HG03571 (cell line): ENCODE measurements around the gene KYAT1.
"Not testable (repeated sequence)": the region's sequence is repeated elsewhere in the genome, so short reads cannot be mapped to it uniquely, and the experiment has no call there.

Source experiments
- ATAC-seq: cut with Tn5 transposase; IDR thresholded peaks from one replicate; pipeline ENCODE4 v1.9.1; 2021; ENCODE audit not compliant: unreplicated experiment

The KYAT1 gene

GRCh38 chr9:128820665-128821583 is 60.8 kb downstream of the KYAT1 start:
- ATAC-seq = no peak

DNA sequence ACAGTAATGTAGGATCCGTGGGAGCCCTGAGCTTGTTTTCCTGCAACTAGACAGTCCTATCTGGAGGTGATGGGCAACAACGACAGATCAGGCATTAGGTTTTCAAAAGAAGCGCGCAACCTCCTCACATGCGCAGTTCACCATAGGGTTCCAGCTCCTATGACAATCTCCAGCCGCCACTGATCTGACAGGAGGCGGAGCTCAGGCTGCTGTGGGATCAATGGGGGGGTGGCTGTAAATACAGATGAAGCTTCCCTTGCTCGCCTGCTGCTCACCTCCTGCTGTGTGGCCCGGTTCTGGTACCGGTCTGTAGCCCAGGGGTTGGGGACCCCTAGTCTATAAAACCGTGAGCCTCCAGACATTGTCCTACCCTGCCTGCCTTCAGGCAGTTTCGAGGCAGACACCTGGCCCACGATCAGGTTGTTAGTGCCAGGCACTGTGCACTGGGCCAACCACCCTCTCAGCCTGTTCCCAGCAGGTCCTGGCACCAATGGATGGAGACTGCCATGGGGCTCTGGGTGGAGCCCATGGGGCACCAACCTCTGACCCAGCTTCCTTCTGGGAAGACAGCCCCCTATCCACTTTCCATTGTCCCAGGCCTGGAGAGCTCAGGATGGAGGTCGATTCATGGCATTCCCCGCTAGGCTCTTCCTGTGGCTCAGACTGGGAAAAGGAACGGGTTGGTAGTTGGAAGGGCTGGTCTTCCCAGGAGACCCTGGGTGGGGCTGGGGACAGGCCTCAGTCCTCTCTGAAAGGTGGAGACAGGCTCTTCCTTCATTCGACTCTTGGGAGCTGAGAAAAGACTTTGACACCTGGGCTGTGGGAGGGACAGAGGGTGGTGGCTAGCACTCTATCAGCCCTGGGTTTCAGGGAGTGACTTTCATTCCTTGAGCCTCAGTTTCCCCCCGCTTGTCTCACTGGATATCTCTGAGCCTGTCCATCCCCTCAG is 61.8 kb downstream of the KYAT1 start:
- ATAC-seq = no peak

DNA sequence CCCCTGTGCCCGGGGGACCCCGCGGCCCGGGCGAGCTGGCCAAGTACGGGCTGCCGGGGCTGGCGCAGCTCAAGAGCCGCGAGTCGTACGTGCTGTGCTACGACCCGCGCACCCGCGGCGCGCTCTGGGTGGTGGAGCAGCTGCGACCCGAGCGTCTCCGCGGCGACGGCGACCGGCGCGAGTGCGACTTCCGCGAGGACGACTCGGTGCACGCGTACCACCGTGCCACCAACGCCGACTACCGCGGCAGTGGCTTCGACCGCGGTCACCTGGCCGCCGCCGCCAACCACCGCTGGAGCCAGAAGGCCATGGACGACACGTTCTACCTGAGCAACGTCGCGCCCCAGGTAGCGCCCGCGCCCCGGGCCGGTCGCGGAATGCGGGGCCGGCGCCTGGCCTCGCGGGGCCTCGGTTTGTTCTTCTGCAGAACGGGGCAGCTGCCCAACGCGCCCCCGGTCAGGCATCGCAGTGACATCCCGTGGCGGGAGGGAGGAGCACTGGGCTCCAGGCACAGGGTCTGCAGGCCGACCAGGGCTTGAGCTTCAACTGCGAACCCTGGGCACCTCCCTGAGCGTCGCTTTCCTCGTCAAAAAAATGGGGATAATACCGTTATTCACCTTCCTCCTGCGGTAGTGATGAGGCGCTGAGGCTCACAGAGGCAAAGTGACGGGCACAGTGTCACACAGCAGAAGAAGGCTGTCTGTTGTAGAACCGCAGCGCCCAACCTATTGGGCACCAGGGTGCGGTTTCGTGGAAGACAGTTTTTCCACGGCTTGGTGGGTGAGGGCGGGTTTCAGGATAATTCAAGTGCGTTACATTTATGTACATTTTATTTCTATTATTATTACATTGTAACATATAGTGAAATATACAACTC is 62.7 kb downstream of the KYAT1 start:
- ATAC-seq = peak; percentile 9

DNA sequence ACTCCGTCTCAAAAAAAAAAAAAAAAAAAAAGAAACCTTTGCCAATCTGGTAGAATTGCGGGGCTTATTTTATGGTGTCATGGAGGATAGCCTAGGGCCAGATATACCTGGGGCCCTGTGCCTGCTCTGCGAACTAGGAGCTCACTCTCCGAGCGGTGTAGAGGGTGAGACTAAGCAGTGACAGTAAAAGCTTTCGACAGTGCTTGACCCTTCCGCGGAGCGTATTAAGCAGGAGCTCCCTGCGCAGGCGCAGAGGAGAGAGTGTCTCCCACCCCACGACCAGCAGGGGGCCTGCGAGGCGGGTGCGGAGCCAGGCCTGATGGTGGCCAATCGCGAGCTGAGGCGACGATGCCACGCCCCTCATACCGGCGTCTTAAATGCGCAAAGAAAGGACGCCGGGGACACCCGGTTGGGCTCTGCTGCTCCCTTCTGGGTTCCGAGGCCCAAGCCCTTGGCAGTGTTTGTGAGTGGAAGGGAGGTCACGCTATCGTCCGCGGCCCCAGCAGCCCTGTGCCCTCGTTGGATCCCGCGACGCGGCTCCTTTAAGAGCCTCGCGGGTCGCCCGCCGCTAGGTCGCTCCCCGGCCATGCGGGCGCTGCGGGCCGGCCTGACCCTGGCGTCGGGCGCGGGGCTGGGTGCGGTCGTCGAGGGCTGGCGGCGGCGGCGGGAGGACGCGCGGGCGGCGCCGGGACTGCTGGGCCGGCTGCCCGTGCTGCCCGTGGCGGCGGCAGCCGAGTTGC is 63.5 kb downstream of the KYAT1 start, which contains the start of gene ENDOG:
TSS of gene ENDOG (plus strand) at position 402 of the 740 bp plus-strand sequence. CDS start at position 587, 185 bp downstream.
- ATAC-seq = peak; percentile 74

GRCh38 chr9:128810873-128811272 is 70.9 kb downstream of the KYAT1 start:
- no peak for ATAC-seq

DNA sequence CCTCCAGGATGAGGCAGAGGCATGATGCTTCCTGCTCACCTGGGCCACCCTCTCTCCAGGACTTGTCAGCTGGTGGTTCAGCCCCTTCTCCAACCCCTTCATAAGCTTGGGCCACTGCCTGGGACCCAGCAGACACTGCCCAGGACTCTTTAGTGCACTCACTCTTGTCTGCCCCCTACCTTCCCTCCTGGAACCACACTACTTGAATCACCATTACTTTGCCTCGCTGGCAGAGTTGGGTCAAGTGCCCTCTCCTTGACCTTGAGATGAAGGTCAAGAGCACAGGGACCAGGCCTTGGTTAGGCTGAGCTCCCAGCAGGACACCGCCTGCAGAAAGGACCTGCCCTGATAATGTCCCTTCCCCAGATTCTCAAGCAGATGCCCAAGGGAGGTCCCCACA is 71.9 kb downstream of the KYAT1 start:
- no peak for ATAC-seq

DNA sequence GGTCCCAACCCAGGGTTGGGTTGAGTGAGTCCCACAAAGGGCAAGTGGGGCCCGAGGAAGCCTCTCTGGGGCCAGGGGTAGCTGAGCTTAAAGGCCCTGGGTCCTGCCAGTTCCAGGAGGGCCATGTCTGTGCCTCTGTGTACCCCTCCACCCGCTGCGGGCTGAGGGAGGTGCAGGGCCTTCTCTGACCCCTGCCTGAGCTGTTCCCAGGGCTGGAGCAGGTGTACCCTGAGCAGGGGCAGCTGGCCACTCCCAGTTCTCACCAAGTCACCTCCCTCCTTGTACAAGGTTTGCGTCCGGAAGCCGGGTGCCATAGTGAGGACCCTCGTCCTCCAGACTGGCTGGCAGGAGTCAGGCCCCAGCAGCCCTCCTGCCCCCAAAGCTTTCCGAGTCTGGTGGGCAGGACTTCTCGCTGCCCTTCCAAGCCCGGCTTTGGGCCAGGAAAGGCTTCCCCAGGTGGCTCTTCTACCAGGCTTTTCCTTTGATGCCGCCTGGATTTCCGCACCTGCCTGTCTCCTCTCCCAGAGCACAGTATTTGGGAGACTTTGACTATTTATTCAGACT is 72.6 kb downstream of the KYAT1 start:
- ATAC-seq = no peak

- no peak for ATAC-seq
Observed at GRCh38 chr9:128808543-128808942, 73.2 kb downstream of the KYAT1 start.

DNA sequence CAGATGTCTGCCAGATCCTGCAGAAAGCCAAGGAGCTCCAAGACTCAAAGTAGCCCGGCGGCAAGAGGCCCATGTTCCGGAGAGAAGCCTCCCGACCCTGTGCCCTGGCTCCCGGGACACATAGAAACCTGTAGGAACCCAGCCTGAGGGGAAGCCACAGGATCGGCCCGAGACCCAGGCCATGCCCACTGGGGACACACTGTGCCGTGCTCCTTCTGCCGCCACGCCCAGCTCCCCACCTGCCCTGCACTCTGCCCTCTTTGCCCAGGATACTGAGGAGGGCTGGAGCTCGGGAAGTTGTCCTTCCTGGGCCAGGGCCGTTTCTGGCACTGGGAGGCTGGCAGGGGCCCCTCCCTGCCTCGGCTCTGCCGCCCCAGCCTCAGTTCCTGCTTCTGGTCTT is 73.9 kb downstream of the KYAT1 start:
- ATAC-seq = no peak

DNA sequence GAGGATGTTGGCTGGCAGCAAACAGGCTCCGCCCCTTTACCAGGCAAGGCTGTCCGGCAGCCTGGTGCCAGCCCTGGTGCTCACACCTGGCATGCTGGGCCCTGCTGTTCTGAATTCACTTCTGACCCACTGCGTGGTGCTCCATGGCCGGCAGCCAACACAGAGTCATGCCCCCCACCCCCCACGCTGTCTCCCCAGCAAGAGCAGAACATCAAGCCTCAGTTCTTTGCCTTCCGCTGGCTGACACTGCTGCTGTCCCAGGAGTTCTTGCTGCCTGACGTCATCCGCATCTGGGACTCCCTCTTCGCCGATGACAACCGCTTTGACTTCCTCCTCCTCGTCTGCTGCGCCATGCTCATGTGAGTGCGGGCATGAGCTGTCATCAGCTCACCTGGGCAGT is 76.1 kb downstream of the KYAT1 start:
- ATAC-seq = no peak

DNA sequence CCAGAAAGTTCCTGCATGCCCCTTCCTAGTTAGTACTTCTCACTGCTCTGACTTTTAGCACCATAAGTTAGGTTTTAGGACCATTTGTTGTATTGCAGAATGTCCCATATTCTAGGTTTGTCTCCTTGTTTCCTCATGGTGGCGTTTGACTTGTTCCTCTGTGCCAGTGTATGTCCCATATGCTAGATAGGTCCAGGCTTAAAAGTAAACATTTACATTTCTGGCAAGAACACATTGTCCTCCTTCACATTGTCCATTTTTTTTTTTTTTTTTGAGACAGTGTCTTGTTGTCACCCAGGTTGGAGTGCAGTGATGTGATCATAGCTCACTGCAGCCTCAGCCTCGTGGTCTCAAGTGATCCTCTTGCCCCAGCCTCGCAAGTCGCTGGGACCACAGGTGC is 79.3 kb downstream of the KYAT1 start:
- ATAC-seq = no peak

DNA sequence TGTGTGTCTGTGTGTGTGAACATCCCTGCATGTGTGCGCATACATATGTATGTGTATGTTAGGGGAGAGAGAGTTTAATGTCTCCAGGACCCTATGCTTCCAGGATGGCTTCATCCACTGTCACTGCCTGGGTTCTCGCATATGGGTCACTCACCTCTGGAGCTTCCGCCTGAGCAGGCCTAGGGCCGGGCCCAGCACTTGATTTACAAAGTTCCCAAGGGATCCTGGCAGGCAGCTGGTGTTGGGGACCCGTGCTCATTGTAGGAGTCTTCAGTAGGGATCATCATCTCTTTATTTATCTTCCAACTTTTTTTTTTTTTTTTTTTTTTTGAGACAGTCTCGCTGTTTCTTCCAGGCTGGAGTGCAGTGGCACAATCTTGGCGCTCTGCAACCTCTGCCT is 81.7 kb downstream of the KYAT1 start:
- no peak for ATAC-seq

DNA sequence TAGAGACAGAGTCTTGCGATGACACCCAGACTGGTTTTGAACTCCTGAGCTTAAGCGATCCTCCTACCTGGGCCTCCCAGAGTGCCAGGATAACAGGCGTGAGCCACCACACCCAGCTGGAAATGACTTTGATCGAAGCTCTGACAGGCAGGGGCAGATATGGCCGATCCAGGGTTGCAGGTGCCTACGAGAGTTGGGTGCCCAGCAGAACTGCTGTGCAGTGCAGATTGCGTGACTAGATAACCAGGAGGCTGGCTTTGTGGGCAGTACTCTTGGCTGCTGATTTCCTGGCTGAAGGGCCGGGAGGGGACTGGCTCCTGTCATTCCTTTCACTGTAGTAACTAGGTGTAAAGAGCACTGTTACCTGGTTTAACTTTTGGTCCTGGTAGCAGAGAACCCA is 82.9 kb downstream of the KYAT1 start:
- ATAC-seq = no peak

- ATAC-seq = not testable (repeated sequence)
Observed at GRCh38 chr9:128794961-128795360, 86.8 kb downstream of the KYAT1 start.

DNA sequence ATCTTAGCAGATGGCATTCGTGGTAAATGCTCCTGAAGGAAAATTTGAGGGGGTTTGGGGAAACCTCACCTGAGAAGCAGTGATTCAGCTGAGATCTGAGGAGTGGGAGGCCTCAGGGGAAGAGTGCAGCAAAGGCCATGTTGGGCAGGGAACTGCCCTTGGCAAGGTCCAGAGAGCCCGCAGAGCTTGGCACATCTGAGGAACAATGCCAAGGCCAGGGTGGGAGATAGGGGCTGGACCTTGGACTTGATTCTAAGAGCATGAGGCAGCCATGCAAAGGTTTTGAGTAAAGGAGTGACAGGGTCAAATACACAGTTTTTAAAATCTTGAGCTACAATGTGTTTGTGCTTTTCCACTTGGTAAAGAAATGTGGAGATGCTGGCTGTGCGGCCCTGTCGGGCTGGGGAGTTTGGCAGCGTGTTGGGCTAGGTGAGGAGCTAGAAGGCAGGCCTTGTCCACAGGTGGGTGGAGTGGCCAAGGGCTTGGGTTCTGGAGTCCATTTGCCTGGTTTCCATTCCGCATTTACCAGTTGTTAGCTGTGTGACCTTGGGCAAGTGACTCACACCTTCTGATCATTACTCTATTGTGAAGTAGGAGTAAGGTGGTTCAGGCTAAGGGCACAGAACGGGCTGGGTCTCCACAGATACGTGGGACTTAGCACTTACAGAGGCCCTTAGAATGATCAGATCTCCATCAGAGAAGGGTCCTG is 88.6 kb downstream of the KYAT1 start:
- ATAC-seq = no peak

DNA sequence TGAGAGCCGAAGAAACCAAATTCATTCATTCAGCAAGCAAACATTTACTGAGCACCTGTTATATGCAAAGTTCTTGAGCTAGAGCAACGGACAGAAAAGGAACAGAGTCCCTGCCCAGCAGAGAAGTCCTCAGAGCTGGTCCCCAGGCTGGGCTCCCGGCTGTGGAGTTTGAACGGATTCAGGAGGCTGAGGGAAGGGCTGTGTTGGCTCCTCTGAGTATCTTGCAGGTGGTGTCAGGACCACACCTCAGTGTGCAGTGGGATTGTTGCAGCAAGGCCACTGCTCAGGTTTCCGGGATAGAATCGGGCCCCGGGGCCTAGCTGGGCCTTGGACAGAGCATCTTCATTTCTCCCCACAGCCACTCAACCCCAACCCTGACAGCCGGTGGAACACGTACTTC is 89.6 kb downstream of the KYAT1 start:
- ATAC-seq = no peak

DNA sequence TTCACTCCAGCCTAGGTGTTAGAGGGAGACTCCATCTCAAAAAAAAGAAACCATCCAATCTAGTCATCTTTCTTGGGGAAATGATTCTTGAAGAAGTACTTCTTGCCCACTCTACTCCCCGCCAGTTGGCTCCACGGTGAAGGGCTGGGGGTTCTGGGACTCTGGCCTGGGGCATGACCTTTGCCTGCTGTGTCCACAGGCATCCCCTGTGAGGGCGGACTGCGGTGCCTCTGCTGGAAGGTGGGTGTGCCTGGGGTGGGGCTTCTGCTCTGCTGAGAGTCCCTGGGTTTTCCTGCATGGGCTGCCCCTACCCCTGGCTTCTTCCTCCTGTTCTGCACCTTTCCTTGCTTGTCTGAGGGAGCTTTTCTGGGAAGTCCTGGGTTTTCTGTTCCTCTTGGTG is 91.2 kb downstream of the KYAT1 start:
- no peak for ATAC-seq

DNA sequence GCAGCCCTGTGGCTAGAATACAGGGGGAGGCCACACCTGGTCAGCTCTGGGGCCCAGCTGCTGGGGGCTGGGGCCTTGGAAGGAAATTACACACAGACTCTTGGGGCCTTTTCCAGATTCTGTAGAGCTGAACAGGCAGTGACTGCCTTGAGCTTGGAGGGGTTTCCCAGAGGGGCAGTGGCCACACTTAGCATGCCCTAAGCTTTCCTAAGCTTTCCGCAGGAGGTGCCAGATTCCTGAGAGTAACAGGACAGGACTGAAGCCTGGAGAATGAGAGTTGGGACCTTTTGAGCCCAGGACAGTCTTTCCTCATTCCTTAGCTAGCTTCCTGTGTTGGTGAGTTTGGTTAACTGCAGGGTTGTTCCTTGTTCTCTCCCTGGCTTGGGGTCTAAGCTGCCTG is 93.3 kb downstream of the KYAT1 start:
- no peak for ATAC-seq

- ATAC-seq = no peak
Observed at GRCh38 chr9:128787659-128788058, 94.1 kb downstream of the KYAT1 start.
